Liver (tissue), 3 donors: ENCODE data around the gene GJA5.

ENCODE experiments used
- ATF3 ChIP-seq: IDR thresholded peaks from 2 replicates; pipeline ENCODE4 v1.6.1; 2016; ENCODE audit warnings: antibody characterized with exemption
- EGR1 ChIP-seq, 2 donors: IDR thresholded peaks; 2 replicates each; pipeline ENCODE4 v1.6.1; 2016 to 2018; ENCODE audit warnings: antibody characterized with exemption in 2 of 2, low read depth in 2 of 2
- GABPA ChIP-seq, 2 donors: IDR thresholded peaks in 1 of 2; conservative IDR thresholded peaks in 1 of 2; 2 replicates each; pipeline ENCODE4 v1.6.1; 2016; ENCODE audit warnings: antibody characterized with exemption in 2 of 2, mild to moderate bottlenecking in 1 of 2, moderate library complexity in 1 of 2
- JUND ChIP-seq, 2 donors: IDR thresholded peaks; 2 replicates each; pipeline ENCODE4 v1.6.1; 2016; ENCODE audit warnings: antibody characterized with exemption in 2 of 2
- REST ChIP-seq: IDR thresholded peaks from 2 replicates; pipeline ENCODE4 v1.6.1; 2016; ENCODE audit warnings: antibody characterized with exemption, mild to moderate bottlenecking
- RXRA ChIP-seq, 2 donors: IDR thresholded peaks; 2 replicates each; pipeline ENCODE4 v1.6.1; 2017 to 2018; ENCODE audit warnings: antibody characterized with exemption in 2 of 2, mild to moderate bottlenecking in 1 of 2
- SP1 ChIP-seq: IDR thresholded peaks from 2 replicates; pipeline ENCODE4 v1.6.1; 2018; ENCODE audit warnings: antibody characterized with exemption, mild to moderate bottlenecking
- TAF1 ChIP-seq: conservative IDR thresholded peaks from 2 replicates; pipeline ENCODE4 v1.6.1; 2016; ENCODE audit warnings: antibody characterized with exemption, mild to moderate bottlenecking
- YY1 ChIP-seq: IDR thresholded peaks from 2 replicates; pipeline ENCODE4 v1.6.1; 2016; ENCODE audit warnings: antibody characterized with exemption, mild to moderate bottlenecking
- TF ChIP-seq, protein P1 (sequence below): fragments of 150-350 bp; IDR thresholded peaks from 2 replicates; pipeline ENCODE4 v1.5.1; 2017; ENCODE audit warnings: improper control_type of control experiment, low read depth, low read length; ENCODE audit not compliant: missing input control
- TF ChIP-seq, protein P2 (sequence below): IDR thresholded peaks from 2 replicates; pipeline ENCODE4 v1.6.1; 2016; ENCODE audit warnings: antibody characterized with exemption
- donor health status: healthy.
- donor health status: healthy.

DNA sequence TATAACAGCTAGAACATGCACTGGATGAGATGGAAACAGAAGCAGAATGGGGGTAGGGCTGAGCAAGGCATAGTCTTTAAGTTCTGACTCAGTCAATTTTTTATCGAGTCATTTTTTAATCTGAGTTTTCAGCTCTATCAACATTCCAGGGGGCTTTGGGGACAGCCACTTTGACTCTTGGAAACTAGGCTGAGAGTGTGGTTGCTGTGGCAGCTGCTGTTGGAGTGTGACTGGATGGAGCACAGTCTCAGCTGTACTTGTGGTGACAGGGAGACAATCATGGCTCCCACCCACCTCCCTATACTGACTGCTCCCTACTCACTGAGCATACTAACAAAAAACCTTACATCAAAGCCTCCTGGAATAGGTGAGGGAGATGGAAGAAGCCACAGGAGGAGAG, 25.0 kb downstream of the GJA5 start:
- TF ChIP-seq RXRA (IDR thresholded peaks at IDR 0.05) (no peak), GABPA (IDR thresholded peaks at IDR 0.05 in 1 of 2, conservative IDR thresholded peaks at IDR 0.05 in 1 of 2) (no peak), YY1 (no peak), SP1 (no peak), TAF1 (no peak), REST (no peak), JUND (IDR thresholded peaks at IDR 0.05) (no peak), EGR1 (IDR thresholded peaks at IDR 0.05; ENCODE audit: low read depth in 2 of 2) (no peak), ATF3 (no peak)
- TF ChIP-seq, protein P1, sequence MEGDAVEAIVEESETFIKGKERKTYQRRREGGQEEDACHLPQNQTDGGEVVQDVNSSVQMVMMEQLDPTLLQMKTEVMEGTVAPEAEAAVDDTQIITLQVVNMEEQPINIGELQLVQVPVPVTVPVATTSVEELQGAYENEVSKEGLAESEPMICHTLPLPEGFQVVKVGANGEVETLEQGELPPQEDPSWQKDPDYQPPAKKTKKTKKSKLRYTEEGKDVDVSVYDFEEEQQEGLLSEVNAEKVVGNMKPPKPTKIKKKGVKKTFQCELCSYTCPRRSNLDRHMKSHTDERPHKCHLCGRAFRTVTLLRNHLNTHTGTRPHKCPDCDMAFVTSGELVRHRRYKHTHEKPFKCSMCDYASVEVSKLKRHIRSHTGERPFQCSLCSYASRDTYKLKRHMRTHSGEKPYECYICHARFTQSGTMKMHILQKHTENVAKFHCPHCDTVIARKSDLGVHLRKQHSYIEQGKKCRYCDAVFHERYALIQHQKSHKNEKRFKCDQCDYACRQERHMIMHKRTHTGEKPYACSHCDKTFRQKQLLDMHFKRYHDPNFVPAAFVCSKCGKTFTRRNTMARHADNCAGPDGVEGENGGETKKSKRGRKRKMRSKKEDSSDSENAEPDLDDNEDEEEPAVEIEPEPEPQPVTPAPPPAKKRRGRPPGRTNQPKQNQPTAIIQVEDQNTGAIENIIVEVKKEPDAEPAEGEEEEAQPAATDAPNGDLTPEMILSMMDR = no peak
- TF ChIP-seq, protein P2, sequence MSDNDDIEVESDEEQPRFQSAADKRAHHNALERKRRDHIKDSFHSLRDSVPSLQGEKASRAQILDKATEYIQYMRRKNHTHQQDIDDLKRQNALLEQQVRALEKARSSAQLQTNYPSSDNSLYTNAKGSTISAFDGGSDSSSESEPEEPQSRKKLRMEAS = no peak
